GM12875 (cell line): ENCODE results near the gene CPZ.

Experiments used
- H3K4me3 ChIP-seq: one replicate; pipeline ENCODE4 v1.5.1; 2011; ENCODE audit warnings: low read depth, low read length, control low read depth
- CTCF ChIP-seq: IDR thresholded peaks from 2 replicates; pipeline ENCODE4 v1.5.1; 2011; ENCODE audit warnings: low read depth, mild to moderate bottlenecking, control low read depth, inconsistent platforms, low read length, moderate library complexity, borderline replicate concordance; ENCODE audit not compliant: insufficient read depth

The CPZ gene

GRCh38 chr4:8595237-8596087 is 2.9 kb downstream of the CPZ start:
- no peak for TF ChIP-seq CTCF

GRCh38 chr4:8596891-8597290 is 4.3 kb downstream of the CPZ start:
- no peak overlapping the region for H3K4me3 ChIP-seq
- TF ChIP-seq CTCF, result no peak

More at GRCh38 chr4:8595237-8596087, 2.9 kb downstream of the CPZ start:
- H3K4me3 ChIP-seq, result no peak overlapping the region

- no peak overlapping the region for H3K4me3 ChIP-seq
- TF ChIP-seq CTCF, result no peak
Measured at GRCh38 chr4:8597319-8597718, 4.8 kb downstream of the CPZ start.

GRCh38 chr4:8597791-8598190 is 5.2 kb downstream of the CPZ start:
- H3K4me3 ChIP-seq, result no peak overlapping the region

GRCh38 chr4:8598391-8599090 is 6.0 kb downstream of the CPZ start:
- no peak overlapping the region for H3K4me3 ChIP-seq
- no peak for TF ChIP-seq CTCF

More at GRCh38 chr4:8597791-8598190, 5.2 kb downstream of the CPZ start:
- no peak for TF ChIP-seq CTCF

- H3K4me3 ChIP-seq, result no peak overlapping the region
- no peak for TF ChIP-seq CTCF
Measured at GRCh38 chr4:8599091-8599460, 6.5 kb downstream of the CPZ start.
